Endothelial cell (in vitro differentiated cells): ENCODE data around the gene STIMATE. TPM values are rescaled to one million over a fixed set of nuclear protein-coding genes. Genes with fewer than 3 reads are reported as not detected.

Source experiments
- DNase-seq: peaks from one replicate; pipeline ENCODE4 v3.0.0; 2021; ENCODE audit warnings: low spot score
- H3K27ac Mint-ChIP-seq: one replicate; pipeline ENCODE4 v1.8.0; 2021; ENCODE audit warnings: mixed read lengths, inconsistent platforms; ENCODE audit not compliant: unreplicated experiment
- H3K27me3 Mint-ChIP-seq: one replicate; pipeline ENCODE4 v1.8.0; 2021; ENCODE audit warnings: mild to moderate bottlenecking, moderate library complexity, mixed read lengths, inconsistent platforms; ENCODE audit not compliant: unreplicated experiment
- H3K36me3 Mint-ChIP-seq: one replicate; pipeline ENCODE4 v1.8.0; 2021; ENCODE audit warnings: mild to moderate bottlenecking, low read depth, mixed read lengths, inconsistent platforms; ENCODE audit not compliant: unreplicated experiment
- H3K4me1 Mint-ChIP-seq: one replicate; pipeline ENCODE4 v1.8.0; 2021; ENCODE audit warnings: mild to moderate bottlenecking, mixed read lengths, inconsistent platforms; ENCODE audit not compliant: unreplicated experiment
- H3K4me3 Mint-ChIP-seq: one replicate; pipeline ENCODE4 v1.8.0; 2021; ENCODE audit warnings: mild to moderate bottlenecking, mixed read lengths, inconsistent platforms; ENCODE audit not compliant: unreplicated experiment
- H3K9me3 Mint-ChIP-seq: one replicate; pipeline ENCODE4 v1.8.0; 2021; ENCODE audit warnings: mixed read lengths, inconsistent platforms; ENCODE audit not compliant: unreplicated experiment
- CTCF ChIP-seq: fragments of 200-600 bp; sonication (generic); IDR thresholded peaks from one replicate; pipeline ENCODE4 v1.5.0; 2021; ENCODE audit warnings: antibody characterized with exemption; ENCODE audit not compliant: unreplicated experiment
- total RNA-seq: library from RNA; stranded (reverse); fragmentation: NEBNext Ultra II Directional; extraction: Animal tissue kit (Norgen Biotek cat#: 25700); gene quantifications from one replicate; pipeline ENCODE4 v1.2.1, GENCODE V29; 2021; ENCODE audit not compliant: unreplicated experiment

Gene STIMATE
- total RNA-seq, 1 donor from 2014 or later, result 24.5 TPM

- H3K4me1 Mint-ChIP-seq, result peaks cover 4% of the 10 kb centered on the region
- H3K9me3 Mint-ChIP-seq, result no peaks in the 10 kb centered on the region
- H3K27ac Mint-ChIP-seq, result no peak overlapping the region
- DNase-seq, result no peak
- H3K4me3 Mint-ChIP-seq, result no peak overlapping the region
- H3K36me3 Mint-ChIP-seq, result no peaks in the 10 kb centered on the region
- peaks cover under 1% of the 10 kb centered on the region for H3K27me3 Mint-ChIP-seq
- no peak for TF ChIP-seq CTCF
Measured at GRCh38 chr3:52813810-52814209, 83.5 kb downstream of the STIMATE start.

GRCh38 chr3:52811452-52812011, 85.8 kb downstream of the STIMATE start:
- no peak overlapping the region for H3K27ac Mint-ChIP-seq
- no peak overlapping the region for H3K4me3 Mint-ChIP-seq
- peaks cover 3% of the 10 kb centered on the region for H3K27me3 Mint-ChIP-seq
- no peaks in the 10 kb centered on the region for H3K4me1 Mint-ChIP-seq
- no peak for DNase-seq
- H3K36me3 Mint-ChIP-seq, result no peaks in the 10 kb centered on the region
- H3K9me3 Mint-ChIP-seq, result no peaks in the 10 kb centered on the region
- TF ChIP-seq CTCF, result no peak

DNA sequence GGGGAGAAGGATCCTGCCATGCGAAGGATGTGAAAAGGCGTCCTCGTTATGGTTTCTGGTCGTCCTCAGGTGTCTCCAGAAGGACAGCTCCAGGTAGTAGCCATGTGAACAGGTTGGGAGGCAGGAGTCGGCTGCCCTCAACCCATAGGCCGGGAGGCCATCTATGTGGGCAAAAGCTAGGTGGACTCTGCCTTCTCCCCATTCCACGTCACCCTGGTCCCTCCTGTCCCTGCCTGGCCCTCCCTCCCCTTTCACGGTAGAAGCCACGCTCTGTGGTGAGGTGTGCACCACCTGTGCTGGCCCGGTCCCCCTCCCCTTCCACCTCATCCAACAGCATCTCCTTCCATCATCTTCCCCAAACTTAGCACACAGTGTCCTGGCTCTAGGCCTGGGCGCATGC, 86.4 kb downstream of the STIMATE start:
- no peak for DNase-seq
- no peak overlapping the region for H3K27ac Mint-ChIP-seq
- H3K27me3 Mint-ChIP-seq, result peaks cover 3% of the 10 kb centered on the region
- no peak for TF ChIP-seq CTCF
- H3K4me3 Mint-ChIP-seq, result no peak overlapping the region
- no peaks in the 10 kb centered on the region for H3K4me1 Mint-ChIP-seq
- no peaks in the 10 kb centered on the region for H3K9me3 Mint-ChIP-seq
- no peaks in the 10 kb centered on the region for H3K36me3 Mint-ChIP-seq

DNA sequence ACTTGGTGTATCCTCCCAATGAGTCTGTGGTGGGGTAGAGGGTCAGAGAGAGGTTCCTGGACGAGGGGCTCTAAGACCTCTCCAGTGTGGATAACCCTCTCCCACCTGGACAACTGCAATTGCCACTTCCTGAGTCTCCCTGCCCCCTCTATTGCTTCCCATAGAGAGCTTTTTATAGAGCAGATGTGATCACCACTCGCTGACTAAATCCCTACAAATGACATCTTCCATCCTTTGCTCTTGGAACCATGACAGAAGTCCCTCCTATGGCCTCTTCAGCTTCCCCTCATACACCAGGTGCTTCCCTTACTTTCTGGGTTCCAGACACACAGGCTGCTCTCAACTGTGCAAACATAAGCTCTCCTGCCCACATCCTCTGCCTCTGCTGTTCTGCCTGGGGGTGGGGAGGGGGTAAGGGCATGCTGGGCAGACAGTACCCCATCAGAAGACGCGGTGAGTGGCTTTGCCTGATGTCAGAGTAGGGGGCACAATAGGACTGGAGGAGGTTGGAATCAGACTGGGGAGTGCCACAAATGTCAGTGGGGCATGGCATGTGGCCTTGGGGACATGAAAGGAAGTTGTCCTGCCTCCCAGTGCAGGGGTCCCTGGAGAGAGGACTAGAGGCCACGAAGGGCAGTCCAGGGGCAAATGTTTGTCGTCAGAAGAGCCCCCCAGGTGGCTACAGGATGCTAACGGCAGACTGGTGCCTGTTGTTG, 87.5 kb downstream of the STIMATE start:
- no peak for DNase-seq
- no peaks in the 10 kb centered on the region for H3K9me3 Mint-ChIP-seq
- H3K27ac Mint-ChIP-seq, result no peak overlapping the region
- no peaks in the 10 kb centered on the region for H3K36me3 Mint-ChIP-seq
- TF ChIP-seq CTCF, result no peak
- H3K27me3 Mint-ChIP-seq, result peaks cover 5% of the 10 kb centered on the region
- H3K4me1 Mint-ChIP-seq, result no peaks in the 10 kb centered on the region
- H3K4me3 Mint-ChIP-seq, result no peak overlapping the region

DNA sequence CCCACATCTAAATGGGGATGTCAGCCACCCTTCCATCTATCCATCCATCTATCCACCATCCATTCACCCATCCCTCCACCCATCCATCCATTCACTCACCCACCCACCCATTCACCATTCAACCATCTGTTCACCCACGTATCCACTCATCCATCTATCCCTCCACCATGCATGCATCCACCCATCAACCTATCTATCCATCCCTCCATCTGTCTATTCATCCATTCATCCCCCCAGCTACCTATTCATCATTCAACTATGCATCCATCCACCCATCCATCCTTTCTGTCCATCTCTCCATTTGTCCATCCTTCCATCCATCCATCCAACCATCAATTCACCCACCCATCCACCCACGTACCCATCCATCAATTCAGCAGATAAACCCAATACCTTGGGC, 88.2 kb downstream of the STIMATE start:
- no peaks in the 10 kb centered on the region for H3K36me3 Mint-ChIP-seq
- H3K27me3 Mint-ChIP-seq, result peaks cover 5% of the 10 kb centered on the region
- H3K4me3 Mint-ChIP-seq, result no peak overlapping the region
- no peaks in the 10 kb centered on the region for H3K4me1 Mint-ChIP-seq
- TF ChIP-seq CTCF, result no peak
- no peaks in the 10 kb centered on the region for H3K9me3 Mint-ChIP-seq
- DNase-seq, result no peak
- H3K27ac Mint-ChIP-seq, result no peak overlapping the region
